GM19438 (cell line): ENCODE measurements around the gene TTC39C.
A peak's percentile ranks its signal among the peaks of the same experiment; 100 is the strongest.

ENCODE experiments used
- ATAC-seq: cut with Tn5 transposase; IDR thresholded peaks from one replicate; pipeline ENCODE4 v1.9.1; 2021; ENCODE audit warnings: low read depth; ENCODE audit not compliant: unreplicated experiment

TTC39C gene

DNA sequence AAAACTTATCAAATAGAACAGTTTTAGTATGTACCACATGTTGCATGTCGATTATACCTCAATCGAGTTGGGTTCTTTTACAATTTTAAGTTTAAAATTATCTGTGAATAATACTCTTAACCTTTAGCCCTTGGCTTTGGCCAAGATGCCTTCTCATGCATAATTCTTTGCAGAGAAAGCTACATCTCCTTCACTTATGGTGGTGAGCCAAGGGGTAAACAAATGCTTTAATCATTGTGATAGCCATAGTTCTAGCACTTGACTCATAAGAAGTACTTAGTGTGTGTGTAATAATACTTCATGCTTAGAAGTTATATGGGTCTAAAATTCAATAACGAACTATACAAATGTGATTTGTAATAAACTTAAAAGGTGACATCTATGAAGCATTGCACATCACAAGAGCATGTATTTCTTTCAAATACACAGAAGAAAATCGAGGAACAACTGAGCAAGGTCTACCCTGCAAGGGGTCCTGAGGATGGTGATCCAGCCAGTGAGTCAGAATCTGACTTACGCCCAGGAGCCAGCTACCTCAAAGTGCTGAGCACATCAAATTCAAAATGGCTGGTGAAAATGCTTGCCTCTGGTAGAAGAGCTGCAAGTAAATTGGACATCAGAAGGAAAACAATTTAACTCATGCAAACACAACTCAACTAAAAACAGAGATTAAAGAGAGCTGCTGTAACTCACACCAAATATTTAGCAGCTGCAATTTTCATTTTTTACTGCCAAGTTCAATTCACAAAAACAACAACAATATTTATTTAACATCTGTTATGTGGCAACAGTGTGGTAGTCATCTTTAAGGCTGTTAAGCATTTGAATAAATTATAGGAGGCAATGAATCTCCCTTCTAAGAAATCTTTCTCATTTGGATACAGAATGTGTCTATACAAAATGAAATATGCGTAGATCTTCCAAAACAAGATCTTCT lies 23.8 kb upstream of the TTC39C start:
- no peak for ATAC-seq

DNA sequence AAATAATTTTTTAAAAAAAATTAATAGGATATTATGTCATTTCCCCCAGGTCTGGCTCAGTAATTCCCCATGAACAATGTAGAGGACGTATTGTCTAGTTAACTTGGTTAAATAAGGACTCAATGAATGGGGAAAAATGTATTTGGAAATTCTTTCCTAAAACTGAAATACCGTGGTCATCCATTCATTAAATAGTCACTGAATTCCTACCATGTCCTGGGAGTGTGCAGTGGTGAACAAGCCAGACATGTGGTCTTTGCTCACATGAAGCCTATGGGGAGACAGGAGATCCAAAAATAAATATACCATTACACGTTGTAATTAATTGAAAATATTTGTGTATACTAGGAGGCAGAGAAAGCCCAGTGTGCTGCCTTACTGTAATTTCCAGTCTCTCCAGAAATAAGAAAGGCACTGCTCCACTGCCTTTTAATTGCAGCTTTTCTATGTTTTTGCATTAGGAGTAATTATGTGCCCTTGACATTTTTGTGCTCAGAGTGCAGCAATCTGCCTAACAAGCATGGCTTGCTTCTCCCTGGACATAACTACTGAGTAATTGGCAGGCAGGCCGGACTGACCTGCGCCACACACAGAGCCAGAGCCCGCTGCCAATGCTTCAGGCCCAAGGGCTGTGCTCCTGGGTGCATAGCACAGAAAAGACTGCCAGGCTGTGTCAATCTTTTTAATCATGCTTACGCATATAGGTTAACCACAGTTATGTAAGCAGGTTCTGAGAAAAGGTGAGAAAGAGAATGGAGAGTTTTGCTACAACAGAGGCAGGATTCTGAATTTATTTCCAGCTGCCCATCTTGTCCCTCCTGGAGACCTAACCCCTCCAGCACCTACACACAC lies 22.2 kb upstream of the TTC39C start:
- ATAC-seq = no peak

DNA sequence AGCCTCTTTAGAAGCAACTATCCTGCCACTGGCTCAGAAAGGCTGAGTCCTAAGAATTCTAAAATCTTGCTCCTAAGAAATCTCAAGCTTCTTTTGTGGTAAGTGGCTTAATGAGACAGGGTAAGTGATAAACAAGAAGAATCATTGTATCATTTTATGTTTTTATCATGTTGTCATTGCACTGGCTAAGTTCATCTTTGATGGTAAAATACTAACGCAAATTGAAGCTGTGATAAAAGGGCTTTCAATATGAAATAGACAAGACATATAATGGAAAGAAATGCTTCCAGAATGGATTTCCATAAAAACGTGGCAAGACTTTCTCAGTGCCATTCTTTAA lies 21.6 kb upstream of the TTC39C start:
- no peak for ATAC-seq

DNA sequence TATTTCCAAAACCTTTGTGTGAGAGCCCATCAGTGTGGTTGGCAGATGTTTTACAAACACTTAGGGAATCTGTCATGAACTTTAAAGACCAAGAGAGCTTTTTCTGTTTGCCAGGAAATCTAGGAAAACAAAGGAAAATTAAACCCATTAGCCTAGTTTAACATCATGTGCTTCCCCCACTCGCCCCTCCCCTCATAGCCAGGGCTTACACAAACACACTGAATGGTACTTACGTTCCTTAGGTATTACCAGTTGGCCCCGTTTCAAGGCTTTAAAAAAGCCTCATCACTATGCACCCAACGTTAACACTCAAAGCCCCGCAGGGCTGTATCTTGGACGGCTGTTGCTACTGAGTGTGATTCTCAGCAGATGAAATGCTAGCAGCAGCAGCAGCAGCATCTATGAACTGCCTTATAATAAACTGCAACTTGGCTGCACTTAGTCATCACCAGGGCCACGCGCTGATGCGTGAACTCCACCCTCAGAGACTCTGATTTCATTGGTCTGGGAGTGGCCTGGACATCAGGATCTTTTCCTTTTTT lies 20.1 kb upstream of the TTC39C start:
- ATAC-seq = no peak

DNA sequence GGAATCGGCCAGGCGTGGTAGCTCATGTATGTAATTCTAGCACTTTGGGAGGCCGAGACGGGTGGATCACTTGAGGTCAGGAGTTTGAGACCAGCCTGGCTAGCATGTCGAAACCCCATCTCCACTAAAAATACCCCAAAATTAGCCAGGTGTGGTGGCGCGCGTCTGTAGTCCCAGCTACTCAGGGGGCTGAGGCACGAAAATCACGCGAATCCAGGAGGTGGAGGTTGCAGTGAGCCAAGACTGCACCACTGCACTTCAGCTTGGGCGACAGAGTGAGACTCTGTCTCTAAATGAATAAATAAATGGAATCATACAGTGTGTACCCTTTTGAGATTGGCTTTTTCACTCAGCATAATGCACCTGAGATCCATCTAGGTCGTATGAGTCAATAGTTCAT lies 19.4 kb upstream of the TTC39C start:
- no peak for ATAC-seq

DNA sequence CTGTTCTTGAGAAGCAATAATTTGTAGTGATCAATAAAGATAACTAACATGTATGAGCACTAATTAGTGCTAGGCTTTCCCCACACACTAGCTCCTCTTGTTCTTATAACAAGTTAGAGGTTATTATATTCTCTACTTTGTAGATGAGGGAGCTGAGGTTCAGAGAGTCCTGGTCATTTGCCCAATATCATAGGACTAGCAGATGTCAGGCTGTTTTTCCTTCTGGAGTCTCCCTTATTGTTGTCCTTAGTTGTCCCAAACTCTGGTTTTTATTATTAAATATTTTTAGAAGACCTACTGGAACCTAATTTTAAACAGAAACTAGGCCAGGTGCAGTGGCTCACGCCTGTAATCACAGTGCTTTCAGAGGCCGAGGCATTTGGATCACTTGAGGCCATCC lies 16.5 kb upstream of the TTC39C start:
- ATAC-seq = no peak

DNA sequence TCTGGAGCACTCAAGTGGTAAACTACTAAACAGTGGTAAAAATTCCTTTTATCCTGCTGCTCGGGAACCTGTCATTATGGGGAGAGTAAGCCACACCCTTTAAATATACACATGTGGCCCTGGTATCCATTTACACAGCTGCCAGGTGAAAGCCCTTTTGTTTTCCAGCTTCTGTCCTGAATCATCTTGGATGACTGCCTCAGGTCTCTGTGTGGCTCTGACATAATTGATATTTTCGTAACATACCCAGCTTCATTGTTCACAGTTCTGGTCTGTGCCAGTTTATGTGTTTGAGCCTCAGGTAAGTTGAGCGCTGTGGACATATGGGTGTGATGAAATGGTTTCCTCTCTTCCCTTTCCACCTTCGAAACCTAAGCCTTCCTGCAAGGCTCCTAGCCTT lies 15.7 kb upstream of the TTC39C start:
- no peak for ATAC-seq

DNA sequence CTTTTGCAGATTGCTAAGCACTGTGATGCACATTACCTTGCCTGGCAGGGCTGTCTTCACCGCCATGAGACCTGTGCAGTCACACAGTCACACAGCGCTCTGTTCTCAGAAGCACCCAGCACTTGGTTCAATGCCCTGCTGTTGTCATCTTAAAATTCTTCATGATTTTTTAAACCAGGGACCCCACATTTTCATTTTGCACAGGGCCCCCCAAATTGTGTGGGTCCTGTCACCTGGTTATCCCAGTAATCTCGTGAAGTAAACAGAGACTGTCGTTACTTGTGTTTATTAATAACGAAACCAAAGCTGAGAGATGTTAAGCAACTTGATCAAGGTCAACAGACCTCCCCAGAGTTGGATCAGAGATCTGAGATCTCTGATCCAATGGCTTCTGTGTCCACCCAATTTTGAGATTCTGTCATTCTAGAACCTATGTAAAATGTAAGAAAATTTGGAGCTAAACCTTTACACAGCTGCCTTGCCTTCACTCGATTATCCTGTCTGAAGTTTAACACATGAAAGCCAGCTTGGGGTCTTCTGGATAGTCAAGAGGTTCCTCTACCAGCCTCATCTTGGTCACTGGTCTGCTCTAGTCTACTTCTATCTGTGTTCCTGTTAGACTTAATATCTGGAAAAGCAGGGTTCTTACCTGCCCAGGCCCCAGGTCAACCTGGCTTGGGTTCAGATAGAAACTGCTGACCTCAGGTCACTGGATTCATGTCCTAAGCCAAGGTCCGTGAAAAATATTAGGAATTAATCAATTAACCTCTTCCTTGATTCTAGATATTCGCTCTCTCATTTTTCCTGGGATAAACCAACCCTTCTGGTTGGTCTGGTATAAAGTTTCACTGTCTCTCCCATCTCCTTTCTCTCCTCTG lies 13.7 kb upstream of the TTC39C start:
- ATAC-seq = no peak

DNA sequence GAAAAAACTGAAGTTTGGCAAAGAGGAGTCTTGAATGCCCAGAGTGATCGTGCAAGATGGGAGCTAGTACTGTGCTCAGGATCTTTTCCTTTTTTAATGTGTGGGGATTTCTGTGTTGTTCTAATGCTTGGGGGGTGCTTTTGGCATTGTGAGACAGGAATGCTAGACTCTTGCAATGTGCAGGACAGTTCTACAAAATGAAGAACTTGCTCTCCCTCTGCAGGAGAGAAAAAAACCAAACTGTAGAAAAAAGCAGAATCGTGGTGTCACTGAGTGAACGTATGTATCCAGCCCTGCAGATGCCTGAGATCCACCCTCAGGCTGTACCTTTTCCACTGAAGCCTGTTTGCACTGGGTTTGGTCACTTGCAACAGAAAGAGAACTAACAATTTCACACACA lies 12.1 kb upstream of the TTC39C start:
- ATAC-seq = no peak

DNA sequence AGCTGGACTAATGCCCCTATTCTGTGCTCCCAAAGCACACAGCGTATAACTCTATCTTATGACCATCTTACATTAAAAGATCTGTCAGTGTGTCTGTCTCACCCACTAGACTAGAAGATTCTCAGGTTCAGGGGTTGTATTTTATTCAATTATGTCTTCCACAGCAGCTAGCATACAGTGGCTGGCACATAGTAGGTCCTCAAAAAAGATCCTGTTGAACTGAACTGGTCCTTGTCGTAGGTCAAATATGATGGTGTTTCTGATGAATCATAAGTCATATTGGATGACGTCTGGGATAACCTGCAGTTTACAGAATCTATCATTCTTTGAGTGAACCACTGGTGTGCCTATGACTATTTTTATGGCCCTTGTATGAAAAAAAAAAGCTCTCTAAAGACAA lies 11.3 kb upstream of the TTC39C start:
- ATAC-seq = no peak

DNA sequence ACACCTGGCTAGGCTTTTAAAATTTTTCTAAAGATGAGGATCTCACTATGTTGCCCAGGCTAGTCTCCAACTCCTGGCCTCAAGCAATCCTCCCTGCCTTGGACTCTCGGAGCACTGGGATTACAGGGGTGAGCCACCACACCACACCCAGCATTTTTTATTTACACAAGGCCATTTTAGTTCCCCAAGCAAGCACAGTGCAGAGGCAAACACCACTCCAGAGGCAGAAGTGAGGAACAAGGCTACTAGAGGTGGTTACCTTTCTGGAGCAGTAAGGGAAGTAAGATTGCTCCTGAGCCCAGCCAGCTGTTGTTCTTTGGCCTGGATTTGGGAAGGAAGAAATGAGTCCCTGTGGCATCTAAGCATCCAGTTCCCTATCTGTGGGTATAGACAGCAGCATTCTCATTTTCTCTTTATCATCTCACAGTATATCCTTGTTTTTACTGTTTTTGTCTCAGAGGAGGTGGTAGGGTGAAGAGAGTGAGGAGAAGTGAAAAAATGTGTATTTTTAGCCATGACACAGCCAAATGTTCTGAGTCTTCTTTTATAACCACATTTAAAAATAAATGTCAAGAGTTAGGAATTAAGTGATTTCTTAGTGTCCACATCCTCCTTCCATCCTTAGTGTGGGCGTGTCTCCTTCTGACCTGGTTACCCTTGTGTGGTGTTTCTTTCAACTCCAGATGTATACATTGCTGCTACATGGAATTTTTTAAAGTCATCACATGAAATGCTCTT lies 10.5 kb upstream of the TTC39C start:
- no peak for ATAC-seq

DNA sequence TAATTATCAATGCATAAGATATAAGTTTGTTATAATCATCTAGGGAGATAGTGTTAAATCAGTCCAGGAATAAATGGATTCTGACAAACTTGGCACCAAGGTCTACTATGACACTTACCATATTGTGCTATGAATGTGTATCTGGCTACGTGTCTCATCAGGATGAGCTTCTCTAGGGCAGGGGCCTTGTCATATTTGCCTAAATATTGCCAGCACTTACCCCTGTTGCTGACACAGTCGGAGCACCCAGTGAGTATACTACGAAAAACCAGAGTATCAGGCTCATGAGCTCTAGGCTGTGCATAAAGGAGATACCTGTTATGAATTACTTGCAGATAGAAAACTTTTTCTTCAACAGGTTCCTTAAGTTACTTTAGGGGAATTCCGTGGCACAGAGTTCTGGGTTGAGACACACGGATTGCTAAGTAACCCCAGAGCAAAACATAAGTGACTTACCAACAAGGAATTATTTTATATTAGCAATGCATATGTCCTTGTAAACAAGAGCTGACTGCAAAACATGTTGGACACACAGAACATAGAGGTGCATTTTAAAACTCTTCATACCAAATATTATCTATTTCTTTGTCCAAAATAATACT lies 7.7 kb upstream of the TTC39C start:
- no peak for ATAC-seq

DNA sequence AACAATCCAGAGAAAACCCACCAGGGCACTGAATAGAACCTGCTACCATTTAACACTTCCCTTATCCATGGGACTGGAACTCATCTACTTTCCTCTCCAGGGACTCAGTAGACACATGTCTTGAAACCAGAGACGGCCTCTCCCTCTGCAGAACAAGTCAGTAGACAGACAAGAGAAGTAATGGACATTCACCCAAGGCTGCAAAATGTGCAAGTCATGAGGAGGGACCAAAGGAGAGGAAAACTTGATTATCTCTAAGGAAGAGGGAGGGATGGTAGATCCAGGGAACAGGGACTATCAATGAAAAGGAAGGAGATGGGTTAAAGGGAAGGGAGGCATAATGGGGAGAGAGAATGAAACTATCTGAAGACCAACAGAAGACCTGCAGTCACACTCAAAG lies 5.3 kb upstream of the TTC39C start:
- no peak for ATAC-seq

DNA sequence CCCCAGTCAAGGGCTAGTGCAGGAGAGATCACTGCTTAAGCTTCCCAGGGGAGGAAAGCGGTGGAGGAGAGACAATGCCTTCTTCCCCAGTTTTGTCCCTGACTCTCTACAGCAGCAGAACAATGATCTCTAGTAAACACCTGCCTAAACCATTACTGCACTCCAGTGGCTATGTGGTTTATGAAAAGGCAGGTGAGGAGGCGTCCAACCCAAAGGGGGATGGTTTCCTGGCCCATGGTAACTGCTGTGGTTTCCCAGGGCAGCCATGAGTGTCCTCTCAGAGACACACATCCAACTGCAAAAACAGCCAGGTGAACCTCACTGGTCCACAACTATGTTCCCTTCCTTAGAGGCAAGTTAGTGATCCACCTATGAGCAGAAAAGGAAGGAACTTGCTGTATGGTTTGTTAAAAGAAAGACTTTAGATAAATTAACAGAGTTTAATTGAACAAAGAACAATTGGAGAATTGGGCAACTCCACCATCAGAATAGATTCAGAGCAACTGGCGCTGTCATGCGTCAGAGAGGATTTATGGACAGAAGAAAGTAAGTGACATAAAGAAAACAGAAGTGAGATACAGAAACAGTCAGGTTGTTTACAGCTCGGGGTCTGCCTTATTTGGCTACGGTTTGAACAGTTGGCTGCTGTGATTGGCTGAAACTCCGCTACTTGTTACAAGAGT lies 4.8 kb upstream of the TTC39C start:
- peak; percentile 55 for ATAC-seq

DNA sequence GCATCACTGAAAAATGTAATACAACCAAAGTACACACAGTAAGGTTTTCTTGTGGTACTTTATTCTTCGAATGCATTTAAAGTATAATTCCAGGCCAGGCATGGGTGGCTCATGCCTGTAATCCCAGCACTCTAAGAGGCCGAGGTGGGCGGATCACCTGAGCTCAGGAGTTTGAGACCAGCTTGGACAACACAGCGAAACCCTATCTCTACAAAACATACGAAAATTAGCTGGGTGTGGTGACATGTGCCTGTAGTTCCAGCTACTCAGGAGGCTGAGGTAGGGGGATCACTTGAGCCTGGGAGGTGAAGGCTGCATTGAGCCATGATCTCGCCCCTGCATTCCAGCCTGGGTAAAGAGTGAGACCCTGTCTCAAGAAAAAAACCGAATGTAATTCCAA lies 3.9 kb upstream of the TTC39C start:
- no peak for ATAC-seq

DNA sequence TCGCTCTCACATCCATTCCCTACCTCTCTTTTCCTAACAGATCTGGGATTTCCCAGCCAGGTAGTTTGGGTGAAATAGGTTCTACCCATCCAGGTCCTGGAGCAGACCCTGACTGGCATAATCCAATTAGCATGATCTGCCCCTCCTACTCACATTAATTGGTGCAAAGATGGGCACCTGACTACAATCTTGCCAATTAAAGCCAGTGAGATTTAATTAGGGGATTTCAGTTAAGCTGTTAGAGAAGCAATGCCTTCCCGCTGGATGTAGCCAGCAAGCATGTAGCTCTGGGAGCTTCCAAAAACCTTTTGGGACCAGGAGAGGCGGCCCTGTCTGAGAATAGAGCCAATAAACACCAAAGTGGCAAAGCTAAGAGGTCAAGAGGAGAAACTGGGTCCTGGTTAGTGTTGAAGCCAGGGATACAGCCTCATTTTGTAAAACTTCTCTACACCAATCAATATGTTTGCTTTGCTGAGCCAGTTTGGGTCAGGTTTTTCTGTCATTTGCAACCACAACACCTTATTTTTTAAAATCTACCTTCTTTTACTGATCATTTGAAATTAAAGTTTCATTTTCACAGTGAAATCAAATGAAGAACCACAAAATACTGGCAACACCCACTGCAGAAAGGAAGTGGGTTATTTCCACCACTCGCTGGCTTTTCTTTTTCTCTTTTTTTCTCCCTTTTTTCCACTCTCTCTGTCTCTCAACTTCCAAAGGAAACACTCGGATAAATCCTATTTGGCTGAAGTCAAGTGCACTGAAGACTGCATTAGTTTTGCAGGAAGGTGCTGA lies 3.2 kb upstream of the TTC39C start:
- ATAC-seq = no peak

DNA sequence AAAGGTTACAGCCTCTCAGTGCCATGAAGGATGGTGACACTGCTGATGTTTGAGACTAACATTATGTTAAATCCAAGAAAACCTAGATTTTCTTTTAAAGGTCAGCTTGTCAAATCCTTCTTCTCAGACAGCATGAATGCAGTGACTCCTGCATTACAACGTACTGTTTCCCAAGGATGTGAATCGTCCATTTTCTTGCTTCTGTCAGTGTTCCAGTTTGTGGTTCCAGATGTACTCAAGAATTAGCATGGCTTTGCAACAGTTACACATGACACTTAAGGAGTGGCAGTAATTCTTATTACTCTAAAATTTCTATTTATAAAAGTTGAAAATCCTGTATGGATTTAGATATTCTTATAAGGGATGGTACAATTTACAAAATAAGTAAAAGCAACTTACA lies 1.5 kb upstream of the TTC39C start:
- no peak for ATAC-seq

DNA sequence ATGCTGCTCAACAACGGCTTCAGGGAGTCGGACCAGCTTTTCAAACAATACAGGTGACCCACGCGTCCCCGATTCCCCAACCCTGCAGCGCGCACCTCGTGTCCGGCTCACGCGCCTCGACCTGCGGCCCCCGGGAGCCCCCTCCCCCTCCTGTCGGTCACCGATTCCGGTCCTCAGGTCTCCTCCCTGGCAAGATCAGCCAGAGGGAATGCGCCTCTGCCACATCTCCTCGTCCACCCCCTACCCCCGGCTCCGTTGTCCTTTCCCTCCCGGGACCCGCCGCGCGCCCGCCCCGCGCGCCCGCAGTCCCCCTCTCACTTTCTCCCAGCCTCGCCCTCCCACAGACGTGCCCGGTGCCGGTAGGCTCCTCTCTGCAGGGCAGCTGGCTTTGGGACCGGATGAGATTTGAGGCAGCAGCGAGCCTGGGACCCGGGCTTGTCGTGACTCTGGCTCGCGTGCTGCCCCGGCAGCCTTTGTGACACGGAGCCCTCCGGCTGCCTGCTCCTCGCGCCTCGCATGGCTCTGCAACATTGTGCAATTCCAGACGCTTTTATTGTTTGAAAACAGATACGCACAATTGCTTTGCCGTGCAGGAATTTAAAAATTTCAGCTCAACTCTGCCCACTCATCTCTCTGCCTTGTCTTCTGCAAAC lies 558 bp downstream of the TTC39C start:
- no peak for ATAC-seq
